ENCODE results near the gene EBF4.
"Not testable (repeated sequence)": the region's sequence is repeated elsewhere in the genome, so short reads cannot be mapped to it uniquely, and the experiment has no call there.

EBF4 gene

DNA sequence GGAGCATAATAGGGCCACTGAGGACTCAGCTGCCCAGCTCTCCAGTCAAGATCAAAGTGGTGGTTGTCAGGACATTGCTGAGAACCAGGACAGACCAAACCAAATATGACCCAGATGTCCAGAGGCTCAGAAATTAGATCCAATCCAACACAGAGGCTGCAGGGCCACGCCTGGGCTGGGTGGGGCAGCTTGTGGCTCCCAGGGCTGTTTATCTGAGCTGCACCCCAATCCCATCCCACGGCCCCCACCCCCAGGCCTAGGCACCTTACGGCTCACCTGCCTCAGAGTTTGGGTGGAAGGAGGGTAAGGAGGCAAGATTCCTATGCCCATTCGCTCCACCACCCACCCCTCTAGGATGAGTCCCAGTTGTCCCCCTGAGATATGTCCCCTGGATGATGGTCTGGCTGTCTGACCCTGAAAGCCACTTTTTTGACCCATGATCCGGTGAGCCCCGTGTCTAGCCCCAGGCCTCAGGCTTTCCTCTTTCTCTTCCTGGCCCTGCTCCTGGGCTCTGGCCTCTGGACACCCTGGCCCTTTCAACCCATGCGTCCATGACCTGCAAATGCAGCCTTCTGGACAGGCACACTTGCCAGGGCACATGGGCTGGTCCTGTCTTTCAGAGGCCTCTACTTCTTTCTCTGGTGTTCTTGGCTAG is 67.8 kb downstream of the EBF4 start:
- no peak for DNase-seq

DNA sequence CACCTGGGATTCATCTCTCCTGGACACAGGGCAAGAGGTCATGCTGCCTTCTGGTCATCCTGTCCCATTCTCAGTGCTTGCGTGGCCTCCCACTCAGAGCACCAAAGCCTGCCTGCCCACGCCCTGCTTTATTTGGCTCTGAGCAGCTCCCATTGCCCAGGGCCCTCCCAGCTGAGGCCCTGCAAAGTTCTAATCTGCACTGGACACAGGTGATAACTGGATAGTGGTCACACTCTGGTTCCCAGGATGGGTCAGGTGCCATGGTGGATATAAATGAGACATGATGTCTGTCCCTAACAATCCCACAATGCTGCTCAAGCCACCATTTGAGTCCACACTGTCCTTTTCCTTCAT is 68.3 kb downstream of the EBF4 start:
- DNase-seq = no peak

DNA sequence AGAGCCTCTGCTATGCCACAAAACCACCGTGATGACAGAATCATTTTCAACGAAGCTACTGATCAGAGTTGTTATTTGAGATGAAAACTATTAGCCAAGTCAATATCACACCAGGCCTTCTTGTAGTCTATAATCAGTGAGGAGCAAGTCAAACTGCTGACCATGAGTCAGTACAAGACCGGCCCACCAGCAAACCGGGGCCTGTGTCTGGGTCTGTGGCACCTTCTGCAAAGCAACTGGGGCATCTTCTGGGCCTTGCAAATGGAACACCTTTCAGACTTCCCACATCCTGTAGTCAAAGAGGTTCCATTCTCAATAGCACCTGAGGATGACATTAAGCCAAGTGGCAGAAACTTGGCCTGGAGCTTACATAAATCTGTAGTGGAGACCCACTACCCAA is 69.3 kb downstream of the EBF4 start:
- DNase-seq = no peak

DNA sequence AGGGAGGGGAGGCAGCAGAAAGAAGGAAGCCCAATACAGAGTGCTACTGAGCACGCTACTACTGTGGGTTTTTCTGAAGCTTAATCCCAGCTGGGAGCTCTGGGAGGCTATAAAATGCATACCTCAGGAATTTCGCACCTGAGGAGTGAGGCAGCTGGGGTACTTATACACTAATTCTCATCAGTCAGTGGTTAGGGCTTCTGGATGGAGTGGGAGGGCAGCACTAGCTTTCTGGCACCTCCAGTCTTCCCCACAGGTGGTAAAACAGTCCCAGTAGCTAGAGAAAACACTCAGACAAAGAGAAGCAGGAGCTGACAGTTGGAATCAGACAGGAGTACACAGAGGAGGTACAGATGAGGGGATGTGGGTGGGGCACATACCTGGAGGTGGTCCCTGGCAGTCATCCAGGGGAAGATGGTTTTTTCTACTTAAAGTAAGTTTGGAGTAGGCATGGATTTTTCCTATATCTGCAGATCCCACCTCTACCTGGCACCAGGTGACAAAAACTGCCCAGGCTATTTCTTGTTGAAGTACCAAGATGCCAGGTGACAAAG is 70.1 kb downstream of the EBF4 start:
- no peak for DNase-seq

DNA sequence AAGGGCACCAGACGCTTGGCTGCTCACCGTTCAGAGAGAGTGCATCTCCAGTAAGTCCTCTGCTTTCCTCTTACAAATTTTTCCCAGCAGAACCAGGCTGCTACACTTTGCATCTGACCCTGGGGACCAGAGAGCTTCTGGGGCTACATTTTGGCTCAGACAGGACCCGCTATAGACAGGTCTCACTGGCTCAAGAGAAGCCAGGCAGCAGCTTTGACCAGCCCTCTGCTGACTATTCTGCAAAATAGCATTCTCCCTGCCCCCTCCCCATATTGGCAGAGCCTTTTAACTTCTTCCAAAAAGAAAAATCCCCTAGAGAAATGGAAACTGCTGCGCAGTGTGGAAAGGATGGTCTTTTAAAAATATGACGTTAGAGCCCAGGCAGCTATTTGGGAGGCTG is 70.6 kb downstream of the EBF4 start:
- DNase-seq = no peak

DNA sequence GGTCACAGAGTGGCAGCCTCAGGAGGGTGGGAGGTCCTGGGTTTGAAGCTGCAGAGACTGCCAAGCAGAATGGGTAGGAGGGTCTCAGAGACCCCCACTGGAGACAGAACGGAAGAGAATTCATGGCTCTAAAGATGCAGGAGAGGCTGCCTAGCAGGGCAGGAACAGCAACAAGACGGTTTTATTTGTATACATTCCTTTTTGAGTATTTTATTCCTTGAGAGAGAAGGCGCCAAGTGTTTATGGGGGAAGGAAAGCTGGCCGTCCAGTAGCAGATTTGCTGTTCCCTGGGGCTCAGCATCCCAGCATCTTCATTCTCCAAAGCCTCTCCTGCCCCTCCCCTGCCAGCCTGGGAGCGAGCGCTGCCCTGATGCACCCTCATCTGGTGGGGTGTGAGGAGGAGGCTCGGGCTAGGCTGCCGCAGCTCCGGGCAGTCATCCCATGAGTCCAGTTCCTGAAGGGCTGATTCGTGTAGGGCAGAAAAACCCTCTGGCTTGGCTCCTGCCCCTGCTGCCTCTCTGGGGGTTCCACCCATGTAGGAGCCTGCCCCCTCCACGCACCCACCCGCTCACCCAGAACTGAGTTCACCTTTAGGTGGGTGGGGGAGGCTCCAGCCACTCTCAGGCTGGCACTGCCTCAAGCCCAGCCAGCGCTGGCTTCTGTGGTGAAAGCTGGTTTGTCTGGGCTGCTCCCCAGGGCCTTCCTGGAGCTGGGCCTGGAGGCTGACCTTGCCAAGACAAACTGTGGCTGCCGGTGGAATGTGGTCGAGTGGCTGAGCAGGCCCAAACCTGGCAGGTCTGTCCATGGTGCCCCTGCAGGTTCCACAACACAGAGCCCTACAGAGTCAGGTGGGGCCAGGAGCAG is 75.4 kb downstream of the EBF4 start:
- DNase-seq = no peak

DNA sequence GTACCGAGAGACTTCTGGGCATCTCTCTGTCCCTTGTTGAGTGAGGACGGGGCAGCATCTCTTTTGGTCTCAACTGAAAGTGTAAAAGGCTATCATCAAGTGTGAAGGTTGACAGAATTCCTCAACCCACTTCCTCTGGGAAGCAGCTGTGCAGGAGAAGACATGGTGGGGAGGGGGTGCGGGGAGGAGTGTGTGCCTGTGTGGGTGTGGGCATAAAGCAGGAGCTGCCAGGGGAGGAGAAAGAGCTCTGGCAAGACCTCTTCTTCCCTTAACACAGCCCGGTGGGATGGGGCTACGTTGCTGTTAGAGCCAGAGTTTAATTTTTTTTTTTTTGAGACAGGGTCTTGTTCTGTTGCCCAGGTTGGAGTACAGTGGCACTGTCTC is 76.0 kb downstream of the EBF4 start:
- DNase-seq = no peak

DNA sequence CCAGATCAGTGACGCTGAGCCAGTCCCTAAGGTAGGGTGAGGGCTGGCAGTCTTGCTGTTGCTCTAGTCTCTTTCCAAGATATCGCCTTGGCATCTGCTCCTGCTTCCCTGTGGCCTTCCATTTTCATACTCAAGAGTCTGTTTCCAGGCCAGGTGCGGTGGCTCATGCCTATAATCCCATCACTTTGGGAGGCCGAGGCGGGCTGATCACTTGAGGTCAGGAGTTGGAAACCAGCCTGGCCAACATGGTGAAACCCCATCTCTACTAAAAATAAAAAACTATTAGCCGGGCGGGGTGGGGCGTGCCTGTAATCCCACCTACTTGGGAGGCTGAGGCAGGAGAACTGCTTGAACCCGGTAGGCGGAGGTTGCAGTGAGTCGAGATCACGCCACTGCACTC is 77.5 kb downstream of the EBF4 start:
- not testable (repeated sequence) for DNase-seq

DNA sequence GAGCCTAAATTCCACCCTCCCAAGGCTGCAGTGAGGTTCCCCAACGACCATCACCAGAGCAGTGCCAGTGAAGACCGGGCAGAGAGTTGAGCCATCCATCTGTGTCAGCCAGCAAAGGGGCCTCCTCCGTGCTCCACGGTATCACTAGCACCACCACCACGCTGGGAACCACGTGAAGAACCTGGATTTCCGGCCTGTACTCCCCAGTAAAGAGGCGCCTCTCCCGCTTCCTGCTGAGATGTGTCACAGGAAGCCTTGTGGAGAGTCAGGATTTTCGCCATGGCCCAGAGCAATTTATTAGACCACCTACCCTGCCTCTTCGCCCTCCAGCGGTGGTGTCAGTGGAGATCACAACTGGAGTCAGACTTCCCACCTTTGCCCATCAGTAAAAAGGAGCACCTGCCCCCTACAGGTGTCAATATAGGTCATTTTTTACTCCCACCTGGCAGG is 79.1 kb downstream of the EBF4 start:
- no peak for DNase-seq

DNA sequence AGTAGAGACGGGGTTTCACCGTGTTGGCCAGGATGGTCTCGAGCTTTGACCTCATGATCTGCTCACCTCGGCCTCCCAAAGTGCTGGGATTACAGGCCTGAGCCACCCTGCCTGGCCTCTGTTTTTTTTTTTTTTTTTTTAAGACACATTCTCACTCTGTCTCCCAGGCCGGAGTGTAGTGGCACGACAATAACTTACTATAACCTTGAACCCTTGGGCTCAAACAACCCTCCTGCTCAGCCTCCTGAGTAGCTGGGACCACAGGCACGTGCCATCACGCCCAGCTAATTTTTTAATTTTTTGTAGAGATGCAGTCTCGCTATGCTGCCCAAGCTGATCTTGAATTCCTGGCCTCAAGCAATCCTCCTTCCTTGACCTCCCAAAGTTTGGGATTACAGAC is 81.2 kb downstream of the EBF4 start:
- DNase-seq = no peak

DNA sequence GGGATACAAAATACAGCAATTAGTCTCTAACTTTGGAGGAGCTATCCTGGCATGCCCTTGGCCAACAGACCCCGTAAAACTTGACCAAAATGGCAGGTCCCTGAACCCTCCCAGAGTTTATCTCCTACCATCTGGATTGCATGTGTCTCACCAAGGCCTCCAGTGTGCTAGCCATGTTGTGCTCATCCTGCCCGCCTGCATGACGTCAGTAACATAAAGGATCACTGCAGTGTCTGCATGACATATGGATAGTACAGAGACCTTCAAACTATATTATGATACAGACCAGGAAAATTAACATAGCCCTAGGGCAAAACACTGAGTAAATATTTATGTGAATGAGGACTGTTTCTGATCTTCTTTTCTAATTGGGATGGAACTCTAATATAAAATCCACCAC is 82.6 kb downstream of the EBF4 start:
- DNase-seq = no peak

DNA sequence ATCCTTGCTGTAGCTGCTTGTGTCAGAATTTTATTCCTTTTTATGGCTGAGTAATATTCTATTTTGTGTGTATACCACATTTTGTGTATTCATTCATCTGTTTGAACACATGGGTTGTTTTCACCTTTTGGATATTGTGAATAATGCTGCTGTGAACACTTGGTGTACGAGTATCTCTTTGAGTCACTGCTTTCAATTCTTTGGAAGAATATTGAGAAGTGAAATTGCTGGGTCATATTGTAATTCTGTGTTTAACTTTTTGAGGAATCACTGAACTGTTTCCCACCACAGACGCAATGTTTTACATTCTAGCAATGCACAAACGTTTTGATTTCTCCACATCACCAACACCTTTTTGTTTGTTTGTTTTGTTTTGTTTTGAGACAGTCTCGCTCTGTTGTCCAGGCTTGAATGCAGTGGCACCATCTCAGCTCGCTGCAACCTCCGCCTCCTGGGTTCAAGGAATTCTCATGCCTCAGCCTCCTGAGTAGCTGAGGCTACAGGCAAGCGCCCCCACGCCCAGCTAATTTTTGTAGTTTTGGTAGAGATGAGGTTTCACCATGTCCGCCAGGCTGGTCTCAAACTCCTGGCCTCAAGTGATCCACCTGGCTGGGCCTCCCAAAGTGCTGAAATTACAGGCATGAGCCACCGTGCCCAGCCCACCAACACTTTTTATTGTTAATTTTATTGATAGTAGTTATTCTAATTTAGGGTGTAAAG is 86.2 kb downstream of the EBF4 start:
- no peak for DNase-seq

DNA sequence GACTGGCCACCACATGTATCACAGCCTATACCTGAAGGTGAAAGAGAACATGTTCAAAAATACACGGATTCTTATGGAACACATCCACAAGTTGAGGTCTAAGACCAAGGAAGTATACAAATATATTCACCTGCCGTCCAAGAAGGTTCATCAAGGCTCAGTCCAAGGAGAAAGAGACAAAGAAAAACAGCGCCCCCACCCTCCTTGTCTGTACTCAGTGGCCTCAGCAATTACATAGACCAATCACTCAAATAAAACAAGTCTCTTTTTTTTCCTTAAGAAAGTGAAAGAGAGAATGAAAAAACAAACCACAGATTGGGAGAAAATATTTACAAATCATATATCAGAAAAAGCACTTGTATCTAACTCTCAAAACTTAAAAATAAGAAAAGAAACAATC is 88.4 kb downstream of the EBF4 start:
- no peak for DNase-seq

DNA sequence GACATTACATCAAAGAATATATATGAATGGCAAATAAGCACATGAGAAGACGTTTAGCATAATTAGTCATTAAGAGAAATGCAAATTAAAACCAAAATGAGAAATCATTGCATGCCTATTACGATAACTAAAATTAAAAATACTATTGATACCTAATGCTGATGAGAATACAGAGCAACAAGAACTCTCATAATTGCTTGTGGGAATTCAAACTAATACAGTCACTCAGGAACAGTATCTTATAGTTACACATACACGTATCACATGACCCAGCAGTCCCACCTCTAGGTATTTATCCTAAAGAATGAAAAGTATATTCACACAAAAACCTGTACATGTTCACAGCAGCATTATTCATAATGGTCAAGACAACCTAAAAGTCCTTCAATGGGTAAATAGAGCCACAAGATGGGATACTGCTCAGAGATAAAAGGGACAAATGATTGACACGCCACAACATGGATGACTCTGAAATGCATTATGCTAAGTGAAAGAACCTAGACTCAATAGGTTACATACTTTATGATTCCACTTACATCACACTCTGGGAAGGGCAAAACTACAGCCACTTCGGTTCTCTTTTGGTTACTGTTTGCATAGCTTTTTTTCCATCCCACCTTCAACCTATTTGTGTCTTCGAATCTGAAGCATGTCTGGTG is 91.5 kb downstream of the EBF4 start:
- DNase-seq = no peak

DNA sequence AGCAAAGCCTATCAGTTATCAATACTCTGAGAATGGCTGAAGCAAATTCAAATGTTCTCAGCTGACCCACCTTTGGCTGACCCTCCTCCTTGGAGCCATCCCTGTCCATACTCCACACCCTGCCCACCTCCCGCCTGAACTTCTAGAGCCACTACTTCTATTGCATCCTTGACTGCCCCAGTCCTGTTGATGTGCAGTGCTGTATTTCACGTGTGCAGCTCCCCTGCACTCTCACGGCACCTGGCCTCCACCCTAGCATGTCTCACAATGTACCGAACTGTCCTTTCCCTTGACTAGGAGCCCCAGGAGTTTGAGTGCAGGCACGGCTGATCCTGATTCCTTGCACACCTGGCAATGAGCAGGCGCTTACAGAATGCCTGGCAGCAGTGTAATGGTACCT is 100.9 kb downstream of the EBF4 start:
- no peak for DNase-seq

DNA sequence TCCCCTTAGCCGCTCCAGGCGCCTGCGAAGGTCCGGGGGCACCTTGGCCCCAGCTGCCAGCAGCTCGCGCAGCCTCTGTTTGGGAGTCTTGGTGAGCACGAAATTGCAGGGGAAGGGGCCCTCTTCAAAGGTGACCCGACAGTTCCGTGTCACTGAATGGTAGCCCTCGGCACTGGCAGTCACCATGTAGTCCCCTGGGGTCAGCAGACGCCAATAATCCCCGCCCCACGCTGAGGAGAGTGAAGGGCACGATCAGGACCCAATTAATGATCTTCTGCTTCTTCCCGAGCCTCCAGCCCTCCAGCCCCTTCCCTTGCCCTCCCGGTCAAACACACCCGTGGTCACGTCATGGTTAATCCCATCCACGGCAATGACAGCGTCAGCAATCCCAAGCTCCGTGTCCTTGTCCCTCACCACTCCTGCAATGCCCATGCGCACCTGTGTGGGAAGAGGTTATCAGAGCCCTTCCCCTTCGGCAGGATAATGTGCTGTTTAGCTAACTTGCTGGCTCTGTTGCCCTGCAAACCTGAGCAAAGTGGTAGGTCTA is 101.7 kb downstream of the EBF4 start:
- no peak for DNase-seq

DNA sequence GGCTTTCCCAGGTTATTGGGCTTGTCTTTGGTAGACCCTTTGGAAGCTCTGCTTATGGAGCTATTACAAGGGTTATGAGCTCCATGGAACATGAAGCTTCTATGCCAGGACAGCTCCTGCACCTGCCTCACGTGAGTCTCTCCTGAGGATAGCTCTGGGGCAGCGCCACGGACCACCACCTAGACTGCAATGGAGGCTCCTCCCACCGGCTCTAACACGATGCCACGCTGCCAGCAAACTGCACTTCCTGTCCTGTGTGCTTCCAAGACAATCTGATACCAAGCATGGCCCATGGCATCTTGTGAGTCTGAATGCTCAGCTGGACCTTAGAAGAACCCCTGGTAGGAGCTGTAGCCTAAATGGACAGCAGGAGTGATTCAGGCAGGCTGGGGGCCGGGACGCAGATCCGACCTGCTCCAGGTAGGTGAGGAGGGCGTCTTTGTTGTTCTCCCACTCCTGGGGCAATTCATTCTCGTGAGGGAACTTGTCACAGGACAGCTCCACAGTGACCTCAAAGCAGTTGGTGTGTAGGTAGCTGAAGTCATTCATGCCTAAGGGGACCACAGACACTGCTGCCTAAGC is 102.4 kb downstream of the EBF4 start:
- no peak for DNase-seq

DNA sequence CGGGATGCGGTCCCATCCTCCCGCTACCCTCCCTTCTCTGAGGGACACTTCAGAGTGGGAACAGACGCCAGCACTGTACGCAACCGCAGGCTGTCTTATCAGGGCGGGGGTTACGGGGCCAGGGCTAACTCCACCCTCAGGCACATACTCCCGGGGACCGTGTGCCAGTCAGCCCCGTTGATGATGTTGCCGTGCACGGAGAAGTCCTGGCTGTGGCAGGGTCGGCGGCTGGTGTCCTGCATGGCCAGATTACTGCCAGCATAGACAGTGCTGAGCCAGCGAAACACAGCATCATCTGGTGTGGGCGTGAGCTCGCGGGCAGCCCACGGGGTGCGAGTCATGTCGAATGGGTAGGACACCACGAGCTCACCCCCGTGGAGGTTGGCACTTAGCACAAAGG is 102.9 kb downstream of the EBF4 start:
- DNase-seq = no peak

DNA sequence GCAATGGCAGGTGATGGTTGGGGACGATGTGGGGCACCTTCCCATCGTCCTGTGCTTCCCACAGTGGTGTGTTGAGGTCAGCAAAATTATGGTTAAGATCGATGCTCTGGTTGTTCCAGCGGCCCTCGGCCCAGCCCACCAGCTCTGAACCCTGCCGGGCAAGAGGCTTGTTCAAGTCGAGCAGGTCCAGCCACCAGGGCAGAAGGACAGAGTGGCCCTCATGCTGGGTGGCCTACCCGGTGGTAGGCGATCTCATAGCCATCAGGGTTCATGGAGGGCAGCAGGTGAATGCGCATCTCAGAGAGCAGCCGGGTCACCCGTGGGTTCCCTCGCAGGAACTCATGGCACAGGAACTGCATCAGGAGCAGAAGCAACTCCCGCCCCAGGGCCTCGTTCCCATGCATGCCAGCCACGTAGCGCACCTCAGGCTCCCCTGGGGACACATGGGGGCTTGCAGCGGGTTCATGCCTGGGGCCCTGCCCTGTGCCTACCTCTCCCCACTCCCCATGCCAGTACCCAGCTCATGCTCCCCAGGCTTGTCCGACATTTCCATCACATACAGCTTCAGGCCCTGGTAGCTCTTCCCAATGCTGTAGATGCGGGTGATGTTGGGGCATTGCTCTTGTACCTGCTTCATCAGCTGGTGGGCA is 103.6 kb downstream of the EBF4 start:
- no peak for DNase-seq

DNA sequence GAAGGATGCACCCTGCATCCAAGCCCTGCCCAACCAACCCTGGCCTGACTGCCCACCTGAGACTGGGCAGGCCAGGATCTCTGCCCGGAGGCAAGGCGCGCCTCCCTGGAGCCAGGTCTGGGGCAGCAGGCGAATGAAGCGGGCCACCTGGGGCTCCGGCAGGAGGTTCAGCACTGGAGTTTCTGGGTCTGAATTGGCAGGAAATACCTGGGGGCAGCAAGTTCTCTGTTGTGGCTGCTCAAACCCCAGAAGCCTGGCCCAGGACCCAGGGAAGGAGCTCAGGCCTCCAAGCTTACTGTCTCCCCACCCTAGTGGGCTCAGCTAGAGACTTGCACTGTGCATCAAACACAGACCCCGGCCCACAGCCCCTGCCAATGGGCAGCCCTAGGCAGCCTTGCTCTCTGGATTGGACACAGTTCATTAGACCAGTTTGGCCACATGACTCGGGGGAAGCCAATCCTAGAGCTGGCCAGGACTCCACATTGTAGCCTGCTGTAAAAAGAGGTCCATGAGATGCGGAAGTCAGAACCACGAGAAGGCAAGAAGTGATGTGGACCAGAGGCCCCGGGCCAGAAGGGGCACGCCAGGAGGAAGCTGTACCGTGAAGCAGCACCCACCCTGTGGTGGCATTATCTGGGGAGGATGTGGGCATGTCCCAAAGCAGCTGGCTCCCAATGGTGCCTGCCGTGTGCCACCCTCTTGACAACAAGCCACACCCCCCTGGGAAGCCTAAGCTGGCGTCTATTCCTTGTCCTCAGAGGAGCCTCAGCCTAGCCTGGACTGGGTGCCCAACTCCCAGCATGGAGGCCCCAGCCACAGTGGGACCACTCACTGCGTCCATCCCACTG is 104.8 kb downstream of the EBF4 start:
- DNase-seq = no peak
